ENCODE data around the gene TWNK. TPM values are rescaled to one million over a fixed set of nuclear protein-coding genes. Genes with fewer than 3 reads are reported as not detected.

The TWNK gene
- total RNA-seq, 1 donor from 2014 or later = 11.5 TPM

DNA sequence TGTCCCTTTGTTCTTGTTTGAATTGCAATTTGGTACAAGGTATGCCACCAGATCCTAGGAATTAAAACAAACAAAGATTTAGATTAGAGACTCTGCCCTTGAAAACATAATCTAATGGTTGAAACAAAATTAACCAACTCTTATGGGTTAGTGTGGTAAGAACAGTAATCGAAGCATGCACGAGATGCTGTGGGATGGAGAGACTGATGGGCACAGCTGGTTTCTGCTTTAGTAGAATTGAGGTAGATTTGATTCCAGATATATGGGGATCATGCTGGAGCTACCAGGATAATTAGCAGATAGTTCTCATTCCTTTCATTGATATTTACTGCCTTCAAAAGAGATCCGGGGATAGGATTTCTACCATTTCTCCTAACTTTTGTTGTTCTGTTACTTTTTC, 38.4 kb upstream of the TWNK start:
- Histone ChIP-seq H3K36me3 (peaks cover 80 to 92% of the 10 kb centered on the region in 2 donors), H3K4me1 (no peaks in the 10 kb centered on the region), H3K27me3 (no peaks in the 10 kb centered on the region), H3K27ac (no peak overlapping the region), H3K9me3 (no peaks in the 10 kb centered on the region), H3K4me3 (no peak overlapping the region)
- intact Hi-C loops (cut with DNase I) = no loop called here
- no peak for TF ChIP-seq CTCF (IDR thresholded peaks at IDR 0.05)
- no peak for DNase-seq (ENCODE audit: low spot score in 2 of 2)

- intact Hi-C loops (cut with DNase I) = no loop called here
- Histone ChIP-seq H3K9me3 (no peaks in the 10 kb centered on the region), H3K4me3 (no peak overlapping the region), H3K4me1 (no peaks in the 10 kb centered on the region), H3K27me3 (no peaks in the 10 kb centered on the region), H3K27ac (no peak overlapping the region), H3K36me3 (peaks cover 44 to 68% of the 10 kb centered on the region in 2 donors)
- DNase-seq (ENCODE audit: low spot score in 2 of 2) = no peak
- no peak for TF ChIP-seq CTCF (IDR thresholded peaks at IDR 0.05)
These were observed 27.1 kb upstream of the TWNK start for GRCh38 chr10:100960251-100960650.

DNA sequence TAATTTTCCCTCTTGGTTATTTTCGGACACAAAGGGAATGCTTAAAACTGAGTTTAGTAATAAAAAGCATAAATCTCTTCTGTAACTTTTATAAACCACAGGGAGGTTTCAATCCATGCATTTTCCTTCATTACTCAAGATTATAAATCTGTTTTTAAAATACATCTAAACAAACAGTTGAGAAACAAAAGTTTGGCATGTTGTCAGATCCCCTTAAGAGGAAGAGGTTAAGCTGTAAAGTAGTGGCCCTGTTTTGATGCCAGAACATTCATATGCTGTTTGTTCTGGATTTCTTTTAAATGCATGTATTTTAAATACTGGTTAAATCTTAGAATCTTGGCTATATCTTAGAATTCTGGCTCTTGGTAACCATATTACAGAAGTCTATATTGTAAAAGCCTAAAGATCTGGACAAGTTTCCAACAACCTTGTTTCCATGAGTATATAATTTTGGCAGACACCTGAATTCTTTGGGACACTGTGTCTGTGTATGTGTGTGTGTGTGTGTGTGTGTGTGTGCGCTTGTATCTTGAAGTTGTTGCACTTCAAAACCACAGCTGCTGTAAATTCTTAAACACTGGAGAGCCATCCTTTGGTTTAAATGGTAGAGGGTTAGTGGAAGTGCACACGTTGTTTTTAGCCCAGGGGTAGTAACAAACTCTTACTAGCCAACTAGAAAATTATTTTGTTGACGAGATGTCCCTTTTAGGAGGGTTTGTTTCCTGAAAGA, 24.8 kb upstream of the TWNK start:
- H3K4me3 ChIP-seq = no peak overlapping the region
- peaks cover 45 to 53% of the 10 kb centered on the region in 2 donors for H3K36me3 ChIP-seq
- H3K27me3 ChIP-seq = no peaks in the 10 kb centered on the region
- no peak for TF ChIP-seq CTCF (IDR thresholded peaks at IDR 0.05)
- H3K4me1 ChIP-seq = no peaks in the 10 kb centered on the region
- H3K27ac ChIP-seq = no peak overlapping the region
- intact Hi-C loops (cut with DNase I) = no loop called here
- H3K9me3 ChIP-seq = no peaks in the 10 kb centered on the region
- DNase-seq (ENCODE audit: low spot score in 2 of 2) = no peak

DNA sequence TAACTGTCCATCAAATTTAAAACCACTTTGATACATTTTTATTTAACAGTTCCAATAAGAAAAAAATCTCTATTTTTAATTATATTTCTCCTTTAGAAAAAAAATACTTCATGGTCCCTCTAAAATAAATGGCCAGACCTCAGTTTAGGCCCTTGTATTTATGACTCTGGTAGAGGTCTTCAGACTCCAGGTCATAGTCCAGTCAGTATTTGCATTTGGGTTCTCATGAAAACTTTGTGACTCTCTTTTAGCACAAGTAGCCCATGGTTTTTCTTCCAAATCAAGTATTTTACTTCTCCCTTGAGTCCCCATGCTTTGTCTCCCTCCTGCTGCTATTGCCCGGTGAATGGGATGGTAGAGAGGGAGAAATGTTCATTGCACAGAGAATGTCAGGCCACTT, 23.5 kb upstream of the TWNK start:
- Histone ChIP-seq H3K27ac (no peak overlapping the region), H3K4me1 (peaks cover 3 to 4% of the 10 kb centered on the region in 2 donors), H3K4me3 (no peak overlapping the region), H3K36me3 (peaks cover 32 to 40% of the 10 kb centered on the region in 2 donors), H3K9me3 (no peaks in the 10 kb centered on the region), H3K27me3 (no peaks in the 10 kb centered on the region)
- no peak for DNase-seq (ENCODE audit: low spot score in 2 of 2)
- intact Hi-C loops (cut with DNase I) = no loop called here
- no peak for TF ChIP-seq CTCF (IDR thresholded peaks at IDR 0.05)

GRCh38 chr10:100965820-100966219, 21.5 kb upstream of the TWNK start:
- Histone ChIP-seq H3K9me3 (no peaks in the 10 kb centered on the region), H3K4me1 (peaks cover 8 to 9% of the 10 kb centered on the region in 2 donors), H3K27me3 (no peaks in the 10 kb centered on the region), H3K27ac (no peak overlapping the region), H3K4me3 (no peak overlapping the region), H3K36me3 (peaks cover 27% of the 10 kb centered on the region in 2 donors)
- intact Hi-C loops (cut with DNase I) = no loop called here
- no peak for DNase-seq (ENCODE audit: low spot score in 2 of 2)
- no peak for TF ChIP-seq CTCF (IDR thresholded peaks at IDR 0.05)

Data from ascending aorta (tissue), 2 donors.